KMS-11 (cell line): ENCODE data around the gene UNC5CL.
A peak's percentile ranks its signal among the peaks of the same experiment; 100 is the strongest.

Source experiments
- H2AFZ ChIP-seq: fragments of 200-600 bp; sonication (generic); 2 replicates; pipeline ENCODE4 v1.6.1; 2016; ENCODE audit warnings: antibody characterized with exemption, mixed run types, low read depth
- H3K27ac ChIP-seq: fragments of 200-600 bp; sonication (generic); 2 replicates; pipeline ENCODE4 v1.6.1; 2016; ENCODE audit warnings: mild to moderate bottlenecking, mixed run types
- H3K27me3 ChIP-seq: fragments of 200-600 bp; sonication (generic); 2 replicates; pipeline ENCODE4 v1.6.1; 2017; ENCODE audit warnings: mild to moderate bottlenecking, low read depth, mixed run types, moderate library complexity; ENCODE audit not compliant: insufficient read depth
- H3K36me3 ChIP-seq: fragments of 200-600 bp; sonication (generic); 2 replicates; pipeline ENCODE4 v1.6.1; 2017; ENCODE audit warnings: mild to moderate bottlenecking, mixed run types; ENCODE audit not compliant: insufficient read depth
- H3K4me1 ChIP-seq: fragments of 200-600 bp; sonication (generic); 2 replicates; pipeline ENCODE4 v1.6.1; 2016; ENCODE audit warnings: mild to moderate bottlenecking, low read depth, mixed run types; ENCODE audit not compliant: poor library complexity, severe bottlenecking
- H3K4me2 ChIP-seq: fragments of 200-600 bp; sonication (generic); 2 replicates; pipeline ENCODE4 v1.7.0; 2016; ENCODE audit warnings: mild to moderate bottlenecking, mixed run types
- H3K4me3 ChIP-seq: fragments of 200-600 bp; sonication (generic); IDR thresholded peaks from 2 replicates; pipeline ENCODE4 v1.6.1; 2017; ENCODE audit warnings: low read depth, low read length, mixed read lengths; ENCODE audit not compliant: insufficient read depth
- H3K79me2 ChIP-seq: fragments of 200-600 bp; sonication (generic); 2 replicates; pipeline ENCODE4 v1.6.1; 2016; ENCODE audit warnings: low read depth, mixed run types; ENCODE audit not compliant: insufficient read depth
- H3K9ac ChIP-seq: fragments of 200-600 bp; sonication (generic); 2 replicates; pipeline ENCODE4 v1.6.1; 2016; ENCODE audit warnings: mild to moderate bottlenecking, mixed run types
- H4K20me1 ChIP-seq: fragments of 200-600 bp; sonication (generic); 2 replicates; pipeline ENCODE4 v1.6.1; 2016; ENCODE audit warnings: mild to moderate bottlenecking, mixed run types; ENCODE audit not compliant: insufficient read depth
- TF ChIP-seq, protein P1 (sequence below): fragments of 200-600 bp; sonication (generic); conservative IDR thresholded peaks from 2 replicates; pipeline ENCODE4 v1.6.1; 2017; ENCODE audit warnings: low read depth, mild to moderate bottlenecking, antibody characterized with exemption, low read length, moderate library complexity, mixed read lengths

UNC5CL gene

GRCh38 chr6:41066867-41067304, 27.9 kb upstream of the UNC5CL start:
- H3K79me2 ChIP-seq, result no peaks in the 10 kb centered on the region
- H3K4me1 ChIP-seq, result peaks cover 15% of the 10 kb centered on the region
- no peak overlapping the region for H3K27ac ChIP-seq
- no peak overlapping the region for H2AFZ ChIP-seq
- H3K4me3 ChIP-seq, result no peak overlapping the region
- H3K4me2 ChIP-seq, result no peak overlapping the region
- no peaks in the 10 kb centered on the region for H3K36me3 ChIP-seq
- H3K9ac ChIP-seq, result no peak overlapping the region
- H4K20me1 ChIP-seq, result no peaks in the 10 kb centered on the region
- TF ChIP-seq, protein P1, sequence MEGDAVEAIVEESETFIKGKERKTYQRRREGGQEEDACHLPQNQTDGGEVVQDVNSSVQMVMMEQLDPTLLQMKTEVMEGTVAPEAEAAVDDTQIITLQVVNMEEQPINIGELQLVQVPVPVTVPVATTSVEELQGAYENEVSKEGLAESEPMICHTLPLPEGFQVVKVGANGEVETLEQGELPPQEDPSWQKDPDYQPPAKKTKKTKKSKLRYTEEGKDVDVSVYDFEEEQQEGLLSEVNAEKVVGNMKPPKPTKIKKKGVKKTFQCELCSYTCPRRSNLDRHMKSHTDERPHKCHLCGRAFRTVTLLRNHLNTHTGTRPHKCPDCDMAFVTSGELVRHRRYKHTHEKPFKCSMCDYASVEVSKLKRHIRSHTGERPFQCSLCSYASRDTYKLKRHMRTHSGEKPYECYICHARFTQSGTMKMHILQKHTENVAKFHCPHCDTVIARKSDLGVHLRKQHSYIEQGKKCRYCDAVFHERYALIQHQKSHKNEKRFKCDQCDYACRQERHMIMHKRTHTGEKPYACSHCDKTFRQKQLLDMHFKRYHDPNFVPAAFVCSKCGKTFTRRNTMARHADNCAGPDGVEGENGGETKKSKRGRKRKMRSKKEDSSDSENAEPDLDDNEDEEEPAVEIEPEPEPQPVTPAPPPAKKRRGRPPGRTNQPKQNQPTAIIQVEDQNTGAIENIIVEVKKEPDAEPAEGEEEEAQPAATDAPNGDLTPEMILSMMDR, result peak; percentile 84
- H3K27me3 ChIP-seq, result no peaks in the 10 kb centered on the region

GRCh38 chr6:41065550-41066026, 26.6 kb upstream of the UNC5CL start:
- H3K4me2 ChIP-seq, result no peak overlapping the region
- H3K9ac ChIP-seq, result no peak overlapping the region
- H3K4me1 ChIP-seq, result peaks cover 10% of the 10 kb centered on the region
- H3K4me3 ChIP-seq, result no peak overlapping the region
- H2AFZ ChIP-seq, result no peak overlapping the region
- H3K27ac ChIP-seq, result no peak overlapping the region
- no peaks in the 10 kb centered on the region for H4K20me1 ChIP-seq
- TF ChIP-seq, protein P1, result no peak
- H3K27me3 ChIP-seq, result no peaks in the 10 kb centered on the region
- H3K79me2 ChIP-seq, result no peaks in the 10 kb centered on the region
- no peaks in the 10 kb centered on the region for H3K36me3 ChIP-seq

DNA sequence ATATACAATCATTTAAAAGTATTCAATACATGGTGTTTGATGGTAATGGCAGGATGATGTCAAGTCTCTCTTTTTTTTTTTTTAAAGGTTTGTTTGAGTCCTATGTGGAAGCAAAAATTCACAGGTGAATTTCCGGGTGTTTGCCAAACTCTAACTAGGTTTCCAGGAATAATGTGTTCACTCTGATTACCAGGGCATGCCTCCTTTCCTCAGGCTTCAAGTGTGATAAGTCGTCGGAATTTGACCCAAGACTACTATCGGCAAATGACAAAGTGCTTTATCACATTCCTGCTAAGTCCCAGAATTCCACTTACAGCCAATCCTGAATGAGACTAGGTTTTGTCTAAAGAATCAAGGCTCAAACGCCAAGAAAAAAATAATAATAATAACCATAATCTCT, 25.8 kb upstream of the UNC5CL start:
- TF ChIP-seq, protein P1, result no peak
- H3K4me1 ChIP-seq, result peaks cover 8% of the 10 kb centered on the region
- no peak overlapping the region for H3K4me2 ChIP-seq
- H3K36me3 ChIP-seq, result no peaks in the 10 kb centered on the region
- H3K4me3 ChIP-seq, result no peak overlapping the region
- H3K79me2 ChIP-seq, result no peaks in the 10 kb centered on the region
- no peak overlapping the region for H3K27ac ChIP-seq
- no peak overlapping the region for H2AFZ ChIP-seq
- H3K9ac ChIP-seq, result no peak overlapping the region
- no peaks in the 10 kb centered on the region for H3K27me3 ChIP-seq
- H4K20me1 ChIP-seq, result no peaks in the 10 kb centered on the region

DNA sequence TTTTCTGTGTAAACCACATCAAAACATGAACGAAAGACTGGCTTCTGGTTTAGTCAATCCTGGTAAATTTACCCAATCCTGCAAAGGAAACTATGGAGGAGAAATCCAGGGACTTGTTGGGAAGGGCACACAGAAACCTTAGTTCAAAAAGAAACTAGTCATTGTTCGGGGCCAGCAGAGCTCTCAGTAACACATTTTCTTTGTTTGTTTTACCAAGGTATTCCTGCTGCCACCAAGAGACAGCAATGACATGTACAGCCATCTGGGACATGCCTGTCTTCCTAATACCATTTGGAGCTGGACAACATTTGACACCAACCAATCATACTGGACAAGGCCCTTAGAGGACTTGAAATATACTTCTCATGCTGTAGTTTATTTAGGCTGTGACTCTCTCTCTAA, 24.9 kb upstream of the UNC5CL start:
- Histone ChIP-seq H3K4me2 (no peak overlapping the region), H4K20me1 (no peaks in the 10 kb centered on the region), H3K36me3 (no peaks in the 10 kb centered on the region), H3K27me3 (no peaks in the 10 kb centered on the region), H3K79me2 (no peaks in the 10 kb centered on the region), H3K9ac (no peak overlapping the region), H3K27ac (no peak overlapping the region), H3K4me3 (no peak overlapping the region), H2AFZ (no peak overlapping the region), H3K4me1 (peaks cover 8% of the 10 kb centered on the region)
- TF ChIP-seq, protein P1, result no peak

- H3K27me3 ChIP-seq, result no peaks in the 10 kb centered on the region
- no peak overlapping the region for H3K27ac ChIP-seq
- H3K4me1 ChIP-seq, result peaks cover 8% of the 10 kb centered on the region
- no peaks in the 10 kb centered on the region for H3K79me2 ChIP-seq
- H3K4me3 ChIP-seq, result no peak overlapping the region
- H2AFZ ChIP-seq, result no peak overlapping the region
- no peak overlapping the region for H3K9ac ChIP-seq
- H3K36me3 ChIP-seq, result no peaks in the 10 kb centered on the region
- TF ChIP-seq, protein P1, result no peak
- H3K4me2 ChIP-seq, result no peak overlapping the region
- H4K20me1 ChIP-seq, result no peaks in the 10 kb centered on the region
Observed at GRCh38 chr6:41062056-41062455, 23.0 kb upstream of the UNC5CL start.
